Measurements from ENCODE around the gene SCGB3A1. TPM values are rescaled to one million over a fixed set of nuclear protein-coding genes. Genes with fewer than 3 reads are reported as not detected.

SCGB3A1 gene
- total and polyA plus RNA-seq, 2 donors (not counting 1 experiment from before 2014, with no cell fraction given): not detected

DNA sequence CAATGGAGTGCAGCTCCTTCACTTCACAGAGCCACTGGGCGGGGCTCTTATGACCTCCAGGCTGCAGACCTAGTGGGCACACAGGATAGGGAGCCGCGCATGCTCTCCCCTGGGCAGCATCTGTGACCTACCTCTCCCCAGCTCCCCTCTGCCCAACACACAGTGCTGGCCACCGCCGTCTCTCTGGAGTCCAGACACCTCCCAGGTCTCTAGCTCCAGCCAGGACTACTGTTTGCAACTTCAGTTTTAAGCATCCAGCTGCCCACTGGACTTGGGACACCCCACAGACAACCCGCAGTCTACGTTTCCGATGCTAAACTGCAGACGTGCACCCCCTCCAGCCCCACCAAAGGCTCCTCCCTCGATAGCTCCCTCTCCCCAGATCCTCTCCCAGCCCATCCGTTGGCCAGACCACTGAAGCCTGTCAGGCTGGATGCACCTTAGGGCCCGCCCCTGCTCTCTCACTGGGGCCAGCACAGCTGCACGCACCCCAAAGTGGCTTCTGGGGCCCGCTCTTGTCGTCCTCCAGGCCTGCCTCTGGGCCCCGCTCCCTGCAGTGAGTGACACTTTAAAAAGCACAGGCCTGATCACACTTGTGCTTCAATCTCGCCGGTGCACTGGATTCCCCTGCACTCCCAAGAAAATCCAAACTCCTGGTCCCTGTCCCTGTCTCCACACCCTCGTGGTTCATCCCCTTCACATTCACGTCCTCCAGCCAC is 46.8 kb upstream of the SCGB3A1 start:
- H3K9me3 Mint-ChIP-seq (ENCODE audit: insufficient read depth): peaks cover 3% of the 10 kb centered on the region
- Histone ChIP-seq H3K27ac (ENCODE audit: low read length in 2 of 2) (no peak overlapping the region), H3K27me3 (replicated peaks in 1 of 4; ENCODE audit: control extremely low read depth in 1 of 4, control insufficient read depth in 3 of 4, insufficient read depth in 4 of 4, low read length in 3 of 4) (no peaks in the 10 kb centered on the region), H3K4me3 (ENCODE audit: control extremely low read depth in 1 of 5, extremely low read depth in 1 of 5, insufficient read depth in 1 of 5, low read depth in 2 of 5, low read length in 4 of 5) (no peak overlapping the region), H3K9me3 (ENCODE audit: control extremely low read depth in 1 of 3, control insufficient read depth in 2 of 3, insufficient read depth in 1 of 3, low read length in 2 of 3) (no peaks in the 10 kb centered on the region), H3K4me2 (replicated peaks; ENCODE audit: low read depth, low read length, poor library complexity, severe bottlenecking) (no peak overlapping the region), H3K79me2 (ENCODE audit: control insufficient read depth, insufficient read depth, low read length) (no peaks in the 10 kb centered on the region), H2AFZ (ENCODE audit: insufficient read depth, low read depth, low read length, poor library complexity, severe bottlenecking) (no peak overlapping the region), H4K20me1 (ENCODE audit: control insufficient read depth, insufficient read depth, low read length, poor library complexity, severe bottlenecking) (no peaks in the 10 kb centered on the region), H3K36me3 (replicated peaks in 1 of 2; ENCODE audit: control extremely low read depth in 1 of 2, control insufficient read depth in 1 of 2, extremely low read depth in 1 of 2, insufficient read depth in 2 of 2, low read length in 1 of 2) (no peaks in the 10 kb centered on the region), H3K4me1 (ENCODE audit: control insufficient read depth in 2 of 2, insufficient read depth in 2 of 2, low read length in 2 of 2) (no peaks in the 10 kb centered on the region), H3K9ac (ENCODE audit: low read length) (no peak overlapping the region)
- H3K4me1 Mint-ChIP-seq: peaks cover under 1% of the 10 kb centered on the region
- no peak overlapping the region for H3K27ac Mint-ChIP-seq
- TF ChIP-seq, protein P1, sequence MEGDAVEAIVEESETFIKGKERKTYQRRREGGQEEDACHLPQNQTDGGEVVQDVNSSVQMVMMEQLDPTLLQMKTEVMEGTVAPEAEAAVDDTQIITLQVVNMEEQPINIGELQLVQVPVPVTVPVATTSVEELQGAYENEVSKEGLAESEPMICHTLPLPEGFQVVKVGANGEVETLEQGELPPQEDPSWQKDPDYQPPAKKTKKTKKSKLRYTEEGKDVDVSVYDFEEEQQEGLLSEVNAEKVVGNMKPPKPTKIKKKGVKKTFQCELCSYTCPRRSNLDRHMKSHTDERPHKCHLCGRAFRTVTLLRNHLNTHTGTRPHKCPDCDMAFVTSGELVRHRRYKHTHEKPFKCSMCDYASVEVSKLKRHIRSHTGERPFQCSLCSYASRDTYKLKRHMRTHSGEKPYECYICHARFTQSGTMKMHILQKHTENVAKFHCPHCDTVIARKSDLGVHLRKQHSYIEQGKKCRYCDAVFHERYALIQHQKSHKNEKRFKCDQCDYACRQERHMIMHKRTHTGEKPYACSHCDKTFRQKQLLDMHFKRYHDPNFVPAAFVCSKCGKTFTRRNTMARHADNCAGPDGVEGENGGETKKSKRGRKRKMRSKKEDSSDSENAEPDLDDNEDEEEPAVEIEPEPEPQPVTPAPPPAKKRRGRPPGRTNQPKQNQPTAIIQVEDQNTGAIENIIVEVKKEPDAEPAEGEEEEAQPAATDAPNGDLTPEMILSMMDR (IDR thresholded peaks at IDR 0.05): no peak
- no peak for TF ChIP-seq EZH2 (IDR thresholded peaks at IDR 0.05; ENCODE audit: borderline replicate concordance, insufficient read depth, low read depth, low read length, poor library complexity, severe bottlenecking)
- no peaks in the 10 kb centered on the region for H3K27me3 Mint-ChIP-seq
- WGBS (ENCODE audit: insufficient coverage): 86% methylated on average over 20 of the region's 20 CpGs
- no peak for DNase-seq
- ChIA-PET POLR2A (no interaction called here), CTCF (no interaction called here)
- intact Hi-C loops (cut with micrococcal nuclease): no loop called here
- no peak for ATAC-seq (ENCODE audit: low read depth)
- H3K4me3 Mint-ChIP-seq: no peak overlapping the region

DNA sequence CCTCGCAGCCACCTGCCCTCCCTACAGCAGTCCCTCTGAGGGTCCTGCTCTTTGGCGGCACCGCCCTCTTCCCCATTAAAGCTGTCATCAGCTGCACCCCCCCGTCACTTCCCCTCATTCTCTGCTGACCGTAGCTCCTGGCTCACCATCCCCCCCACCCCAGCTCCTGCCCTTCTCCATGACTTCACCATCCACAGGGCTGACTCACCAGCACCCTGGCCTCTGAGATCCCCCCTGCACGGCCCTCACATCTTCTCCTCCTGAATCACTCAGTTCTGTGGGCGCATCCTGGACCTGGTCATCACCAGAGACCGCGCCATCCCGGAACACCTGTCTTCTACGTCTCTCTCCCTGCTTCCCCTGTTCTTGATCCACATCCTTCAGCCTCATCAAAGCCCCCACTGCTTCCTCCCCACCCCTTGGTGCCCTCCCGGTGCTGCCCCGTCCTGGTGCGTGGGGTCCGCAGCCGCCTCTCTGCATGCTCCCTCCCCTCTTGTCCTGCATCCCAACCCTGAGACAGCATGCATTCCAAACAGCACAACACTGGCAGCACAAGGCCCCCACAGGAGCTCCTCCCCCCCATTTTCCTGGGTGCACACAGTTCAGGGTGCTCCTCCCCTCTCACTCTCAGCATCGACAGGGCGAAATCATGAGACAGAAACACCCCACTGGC is 45.2 kb upstream of the SCGB3A1 start:
- no peak overlapping the region for H3K4me2 ChIP-seq (replicated peaks; ENCODE audit: low read depth, low read length, poor library complexity, severe bottlenecking)
- H3K36me3 ChIP-seq (replicated peaks in 1 of 2; ENCODE audit: control extremely low read depth in 1 of 2, control insufficient read depth in 1 of 2, extremely low read depth in 1 of 2, insufficient read depth in 2 of 2, low read length in 1 of 2): no peaks in the 10 kb centered on the region
- Mint-ChIP-seq H3K27me3 (no peaks in the 10 kb centered on the region), H3K27ac (no peak overlapping the region), H3K4me1 (peaks cover 3% of the 10 kb centered on the region), H3K9me3 (ENCODE audit: insufficient read depth) (peaks cover 3% of the 10 kb centered on the region), H3K4me3 (no peak overlapping the region)
- H3K4me1 ChIP-seq (ENCODE audit: control insufficient read depth in 2 of 2, insufficient read depth in 2 of 2, low read length in 2 of 2): no peaks in the 10 kb centered on the region
- ATAC-seq (ENCODE audit: low read depth): no peak
- no peaks in the 10 kb centered on the region for H4K20me1 ChIP-seq (ENCODE audit: control insufficient read depth, insufficient read depth, low read length, poor library complexity, severe bottlenecking)
- H3K27ac ChIP-seq (ENCODE audit: low read length in 2 of 2): no peak overlapping the region
- 86% methylated on average over 17 of the region's 18 CpGs for WGBS (ENCODE audit: insufficient coverage)
- no peaks in the 10 kb centered on the region for H3K27me3 ChIP-seq (replicated peaks in 1 of 4; ENCODE audit: control extremely low read depth in 1 of 4, control insufficient read depth in 3 of 4, insufficient read depth in 4 of 4, low read length in 3 of 4)
- H3K9me3 ChIP-seq (ENCODE audit: control extremely low read depth in 1 of 3, control insufficient read depth in 2 of 3, insufficient read depth in 1 of 3, low read length in 2 of 3): no peaks in the 10 kb centered on the region
- ChIA-PET POLR2A (no interaction called here), CTCF (no interaction called here)
- intact Hi-C loops (cut with micrococcal nuclease): no loop called here
- no peak for TF ChIP-seq EZH2 (IDR thresholded peaks at IDR 0.05; ENCODE audit: borderline replicate concordance, insufficient read depth, low read depth, low read length, poor library complexity, severe bottlenecking)
- TF ChIP-seq, protein P1 (IDR thresholded peaks at IDR 0.05): no peak
- H3K9ac ChIP-seq (ENCODE audit: low read length): no peak overlapping the region
- no peak overlapping the region for H3K4me3 ChIP-seq (ENCODE audit: control extremely low read depth in 1 of 5, extremely low read depth in 1 of 5, insufficient read depth in 1 of 5, low read depth in 2 of 5, low read length in 4 of 5)
- no peak for DNase-seq
- H3K79me2 ChIP-seq (ENCODE audit: control insufficient read depth, insufficient read depth, low read length): no peaks in the 10 kb centered on the region
- no peak overlapping the region for H2AFZ ChIP-seq (ENCODE audit: insufficient read depth, low read depth, low read length, poor library complexity, severe bottlenecking)

Data from B cell (primary cell).